Natural killer cell (primary cell): Measurements from ENCODE around the gene RCN2. TPM values are rescaled to one million over a fixed set of nuclear protein-coding genes. Genes with fewer than 3 reads are reported as not detected.

ENCODE experiments used
- ATAC-seq, 3 donors: fragments of 150-1000 bp in 2 of 3; fragments of 200-7000 bp in 1 of 3; cut with Tn5 transposase; 1 replicate in 1 of 3; 2 replicates in 2 of 3; pipeline ENCODE4 v1.10.0; 2021; ENCODE audit warnings: mild to moderate bottlenecking in 2 of 3, moderate library complexity in 2 of 3
- DNase-seq, 2 donors: peaks; one replicate each; pipeline versions ENCODE4 v3.0.0 to v3.0.0-alpha.2; 2013 to 2021; ENCODE audit warnings: mixed read lengths in 1 of 2
- H3K27ac ChIP-seq: one replicate; pipeline ENCODE4 v1.5.1; 2013; ENCODE audit warnings: mild to moderate bottlenecking, low read length
- H3K27me3 ChIP-seq: one replicate; pipeline ENCODE4 v1.6.1; 2013; ENCODE audit warnings: low read length; ENCODE audit not compliant: control insufficient read depth, insufficient read depth
- H3K36me3 ChIP-seq: one replicate; pipeline ENCODE4 v1.6.1; 2013; ENCODE audit warnings: low read length; ENCODE audit not compliant: control insufficient read depth, insufficient read depth
- H3K4me1 ChIP-seq: one replicate; pipeline ENCODE4 v1.6.1; 2013; ENCODE audit warnings: low read length; ENCODE audit not compliant: control insufficient read depth, insufficient read depth
- H3K4me3 ChIP-seq: one replicate; pipeline ENCODE4 v1.5.1; 2013; ENCODE audit warnings: low read length
- H3K9me3 ChIP-seq: one replicate; pipeline ENCODE4 v1.6.1; 2013; ENCODE audit warnings: low read length; ENCODE audit not compliant: control insufficient read depth, insufficient read depth
- H3K27ac Mint-ChIP-seq, 2 donors: one replicate each; pipeline ENCODE4 v1.8.0; 2022; ENCODE audit warnings: mild to moderate bottlenecking in 2 of 2, mixed read lengths in 2 of 2, moderate library complexity in 1 of 2
- H3K27me3 Mint-ChIP-seq, 2 donors: one replicate each; pipeline ENCODE4 v1.8.0; 2022; ENCODE audit warnings: low read depth in 2 of 2, mixed read lengths in 2 of 2
- H3K36me3 Mint-ChIP-seq: one replicate; pipeline ENCODE4 v1.8.0; 2022; ENCODE audit warnings: mixed read lengths
- H3K4me1 Mint-ChIP-seq, 2 donors: one replicate each; pipeline ENCODE4 v1.8.0; 2022; ENCODE audit warnings: mixed read lengths in 2 of 2
- H3K4me3 Mint-ChIP-seq: one replicate; pipeline ENCODE4 v1.8.0; 2022; ENCODE audit warnings: mild to moderate bottlenecking, moderate library complexity, mixed read lengths
- H3K9me3 Mint-ChIP-seq, 2 donors: one replicate each; pipeline ENCODE4 v1.8.0; 2022; ENCODE audit warnings: mixed read lengths in 2 of 2
- WGBS: methylation state at CpG from one replicate; pipeline ENCODE4 v1.1.7; 2013; ENCODE audit warnings: missing lambda C conversion rate; ENCODE audit not compliant: insufficient coverage; 5-methylcytosine and 5-hydroxymethylcytosine counted together
- intact Hi-C: fragments of 100-400 bp; cut with micrococcal nuclease; formaldehyde crosslinking; loops from one replicate; pipeline ENCODE4 v1.14.2; 2022
- total RNA-seq, 4 donors: library from RNA; stranded (reverse); fragments of 120-200 nt in 1 of 4; gene quantifications; one replicate each; pipeline versions ENCODE4 v1.2.3 to v1.2.4, GENCODE V29; 2013 to 2022
- TF ChIP-seq, protein P1 (sequence below): fragments of 200-600 bp; IDR thresholded peaks from one replicate; pipeline ENCODE4 v1.8.0; 2022; ENCODE audit warnings: antibody characterized with exemption

Gene RCN2
- total RNA-seq, 3 donors from 2014 or later (not counting 1 experiment from before 2014, with no cell fraction given), result 24.1 to 30.0 (median 25.0) TPM

DNA sequence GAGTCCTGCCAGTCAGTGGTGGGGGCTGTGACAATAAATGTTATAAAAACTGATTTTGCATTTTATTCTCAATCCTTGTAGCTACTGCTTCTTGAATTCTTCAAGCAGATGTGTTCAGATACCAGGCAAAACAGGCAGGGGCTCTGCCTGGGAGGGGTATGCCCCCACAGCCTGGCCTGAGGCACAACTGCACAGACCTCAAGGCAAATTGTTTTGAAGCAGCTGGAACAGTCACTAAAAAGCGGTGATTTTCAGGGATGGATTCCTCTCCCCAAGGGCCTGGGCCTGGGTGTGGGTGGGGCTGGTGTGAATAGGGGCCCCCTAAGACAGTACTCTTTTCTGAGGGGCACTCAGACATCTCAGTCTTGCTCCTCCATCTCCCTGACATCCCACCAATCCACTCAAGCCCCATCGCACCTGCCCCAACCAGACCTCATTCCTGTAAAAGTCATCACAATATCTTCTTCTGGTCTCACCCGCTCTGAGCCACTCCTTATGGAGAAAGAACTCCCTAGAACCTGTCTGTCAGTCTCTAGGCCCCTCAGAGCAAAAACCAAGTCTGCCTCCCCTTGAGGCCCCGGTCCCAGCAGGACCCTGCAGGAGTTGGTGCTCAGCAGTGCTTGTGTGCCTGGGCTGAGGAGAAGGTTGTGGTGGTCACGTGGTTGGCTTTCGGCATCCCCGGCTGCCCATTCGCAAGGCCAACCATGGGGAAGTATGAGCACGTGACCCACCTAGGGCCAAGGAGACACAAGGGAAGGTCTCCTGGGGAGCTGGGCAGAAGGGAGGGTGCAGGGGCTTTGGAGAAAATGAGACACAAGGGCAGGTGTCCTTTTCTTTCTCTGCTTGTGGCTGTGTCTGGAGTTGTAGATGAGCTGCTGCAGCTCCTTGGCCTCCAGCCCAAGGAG is 60.4 kb downstream of the RCN2 start:
- H3K9me3 Mint-ChIP-seq, result no peaks in the 10 kb centered on the region
- intact Hi-C loops, result no loop called here

DNA sequence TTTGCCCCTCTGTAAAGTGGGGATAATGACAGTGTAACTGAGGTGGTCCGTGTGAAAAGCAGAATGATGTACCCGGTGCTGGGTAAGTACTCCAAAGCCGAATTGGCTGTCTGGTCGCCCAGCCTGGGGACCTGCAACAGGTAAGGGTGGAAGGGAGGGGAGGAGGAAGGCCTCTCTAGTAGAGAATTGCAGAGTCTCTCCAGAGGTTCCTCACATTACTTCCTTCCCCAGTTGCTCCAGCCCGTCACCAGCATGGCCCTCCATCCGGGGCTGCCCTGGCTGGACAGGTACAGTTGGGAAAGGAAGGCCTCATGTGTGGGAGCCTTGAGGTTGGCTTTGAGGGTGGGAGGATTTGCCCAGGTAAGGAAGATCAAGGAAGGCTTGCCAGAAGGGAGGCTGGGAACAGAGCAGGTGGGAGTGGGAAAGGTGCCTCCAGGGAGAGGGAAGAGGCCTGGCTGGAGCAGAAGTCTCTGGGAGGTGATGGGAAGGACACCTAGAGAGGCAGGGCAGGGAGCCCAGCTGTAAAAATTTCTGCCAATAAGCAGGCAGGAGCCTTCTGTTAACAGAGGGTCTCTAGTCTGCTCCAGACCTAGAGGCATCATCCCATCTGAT is 61.7 kb downstream of the RCN2 start:
- Histone ChIP-seq H3K4me3 (no peak overlapping the region), H3K4me1 (peaks cover 70% of the 10 kb centered on the region), H3K36me3 (peaks cover 4% of the 10 kb centered on the region), H3K9me3 (no peaks in the 10 kb centered on the region), H3K27me3 (no peaks in the 10 kb centered on the region), H3K27ac (peak overlapping the region; percentile 86)
- Mint-ChIP-seq H3K36me3 (no peaks in the 10 kb centered on the region), H3K27ac (peak overlapping the region; percentile 92 to 95), H3K4me1 (peaks cover 38 to 60% of the 10 kb centered on the region in 2 donors), H3K9me3 (no peaks in the 10 kb centered on the region), H3K27me3 (no peaks in the 10 kb centered on the region), H3K4me3 (peak overlapping the region; percentile 71)
- intact Hi-C loops, result no loop called here
- DNase-seq (no peak), ATAC-seq (no peak)
- TF ChIP-seq, protein P1, sequence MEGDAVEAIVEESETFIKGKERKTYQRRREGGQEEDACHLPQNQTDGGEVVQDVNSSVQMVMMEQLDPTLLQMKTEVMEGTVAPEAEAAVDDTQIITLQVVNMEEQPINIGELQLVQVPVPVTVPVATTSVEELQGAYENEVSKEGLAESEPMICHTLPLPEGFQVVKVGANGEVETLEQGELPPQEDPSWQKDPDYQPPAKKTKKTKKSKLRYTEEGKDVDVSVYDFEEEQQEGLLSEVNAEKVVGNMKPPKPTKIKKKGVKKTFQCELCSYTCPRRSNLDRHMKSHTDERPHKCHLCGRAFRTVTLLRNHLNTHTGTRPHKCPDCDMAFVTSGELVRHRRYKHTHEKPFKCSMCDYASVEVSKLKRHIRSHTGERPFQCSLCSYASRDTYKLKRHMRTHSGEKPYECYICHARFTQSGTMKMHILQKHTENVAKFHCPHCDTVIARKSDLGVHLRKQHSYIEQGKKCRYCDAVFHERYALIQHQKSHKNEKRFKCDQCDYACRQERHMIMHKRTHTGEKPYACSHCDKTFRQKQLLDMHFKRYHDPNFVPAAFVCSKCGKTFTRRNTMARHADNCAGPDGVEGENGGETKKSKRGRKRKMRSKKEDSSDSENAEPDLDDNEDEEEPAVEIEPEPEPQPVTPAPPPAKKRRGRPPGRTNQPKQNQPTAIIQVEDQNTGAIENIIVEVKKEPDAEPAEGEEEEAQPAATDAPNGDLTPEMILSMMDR, result no peak
- 98% methylated on average over 5 of the region's 6 CpGs for WGBS

More for the DNA sequence above, 60.4 kb downstream of the RCN2 start:
- H3K4me1 ChIP-seq, result peaks cover 67% of the 10 kb centered on the region
- H3K27ac Mint-ChIP-seq, result peak overlapping the region in 1 of 2 donors; percentile 22
- TF ChIP-seq, protein P1, result no peak
- peaks cover 26 to 48% of the 10 kb centered on the region in 2 donors for H3K4me1 Mint-ChIP-seq
- no peak for ATAC-seq
- H3K27me3 ChIP-seq, result no peaks in the 10 kb centered on the region
- no peaks in the 10 kb centered on the region for H3K36me3 Mint-ChIP-seq
- no peak for DNase-seq
- no peak overlapping the region for H3K4me3 Mint-ChIP-seq
- no peak overlapping the region for H3K27ac ChIP-seq
- WGBS, result 92% methylated on average over 9 of the region's 9 CpGs
- no peaks in the 10 kb centered on the region for H3K27me3 Mint-ChIP-seq
- no peaks in the 10 kb centered on the region for H3K9me3 ChIP-seq
- H3K36me3 ChIP-seq, result no peaks in the 10 kb centered on the region
- H3K4me3 ChIP-seq, result no peak overlapping the region

DNA sequence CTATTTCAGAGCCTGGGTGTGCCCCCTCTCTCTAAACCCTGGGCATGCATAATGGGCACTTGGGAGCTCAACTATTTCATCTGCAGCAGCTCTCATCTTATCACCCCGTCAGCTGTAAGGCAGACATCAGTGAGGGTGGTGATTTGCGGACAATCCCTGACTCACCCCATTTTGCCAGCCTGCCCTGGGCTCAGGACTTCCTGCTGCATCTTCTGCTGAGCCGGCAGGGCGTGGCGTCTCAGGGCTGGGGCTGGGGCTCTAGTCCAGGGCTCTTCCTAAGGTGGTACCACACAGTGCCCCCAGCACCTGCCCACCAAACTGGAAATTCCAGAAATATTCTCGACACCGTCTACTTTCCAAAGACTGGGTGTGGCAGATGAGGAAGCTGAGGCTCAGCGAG is 62.5 kb downstream of the RCN2 start:
- Histone ChIP-seq H3K36me3 (peaks cover 4% of the 10 kb centered on the region), H3K27ac (peak overlapping the region; percentile 86), H3K9me3 (no peaks in the 10 kb centered on the region), H3K4me3 (no peak overlapping the region), H3K4me1 (peaks cover 70% of the 10 kb centered on the region), H3K27me3 (no peaks in the 10 kb centered on the region)
- DNase-seq (peak; percentile 27 to 77), ATAC-seq (peak in 2 of 3 donors; percentile 29 to 33)
- intact Hi-C loops, result no loop called here
- no peaks in the 10 kb centered on the region for H3K27me3 Mint-ChIP-seq
- H3K4me3 Mint-ChIP-seq, result peak overlapping the region; percentile 37
- 57% methylated on average over 8 of the region's 8 CpGs for WGBS
- H3K9me3 Mint-ChIP-seq, result no peaks in the 10 kb centered on the region
- H3K4me1 Mint-ChIP-seq, result peaks cover 46 to 61% of the 10 kb centered on the region in 2 donors
- TF ChIP-seq, protein P1, result no peak
- peak overlapping the region; percentile 92 to 95 for H3K27ac Mint-ChIP-seq
- no peaks in the 10 kb centered on the region for H3K36me3 Mint-ChIP-seq
